CD4-positive, alpha-beta T cell treated with Interferon alpha-2 for 1 hour (primary cell): ENCODE measurements around the gene HOXC6.

ENCODE experiments used
- DNase-seq, 2 donors: peaks; one replicate each; pipeline ENCODE4 v3.0.0-alpha.2; 2020 to 2022

HOXC6 gene

DNA sequence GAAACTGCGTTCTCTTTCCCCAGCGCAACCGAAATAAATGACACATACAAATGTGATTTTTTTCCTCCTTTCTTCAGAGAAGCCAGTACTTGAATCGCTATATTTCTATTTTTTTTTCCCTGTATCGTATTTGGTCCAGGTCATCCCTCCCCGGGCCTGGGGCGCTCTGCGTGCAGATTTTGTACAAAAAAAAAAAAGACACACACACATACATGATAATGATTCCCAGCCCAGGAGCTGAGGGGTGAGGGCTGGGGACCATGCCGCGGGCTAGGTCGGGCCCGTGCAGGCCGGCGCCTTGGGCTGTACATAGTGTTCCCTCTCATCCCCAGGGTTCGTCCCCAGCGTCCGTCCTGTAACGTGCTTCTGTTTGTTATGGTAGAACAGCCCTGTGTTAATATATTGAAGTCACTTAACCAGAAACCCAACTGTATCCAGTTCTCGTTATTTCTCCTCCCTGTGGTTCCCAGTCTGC is 25.3 kb upstream of the HOXC6 start:
- no peak for DNase-seq

GRCh38 chr12:54003625-54004024 is 24.6 kb upstream of the HOXC6 start:
- DNase-seq = no peak

- no peak for DNase-seq
Measured at GRCh38 chr12:54004063-54004840, 24.0 kb upstream of the HOXC6 start.

DNA sequence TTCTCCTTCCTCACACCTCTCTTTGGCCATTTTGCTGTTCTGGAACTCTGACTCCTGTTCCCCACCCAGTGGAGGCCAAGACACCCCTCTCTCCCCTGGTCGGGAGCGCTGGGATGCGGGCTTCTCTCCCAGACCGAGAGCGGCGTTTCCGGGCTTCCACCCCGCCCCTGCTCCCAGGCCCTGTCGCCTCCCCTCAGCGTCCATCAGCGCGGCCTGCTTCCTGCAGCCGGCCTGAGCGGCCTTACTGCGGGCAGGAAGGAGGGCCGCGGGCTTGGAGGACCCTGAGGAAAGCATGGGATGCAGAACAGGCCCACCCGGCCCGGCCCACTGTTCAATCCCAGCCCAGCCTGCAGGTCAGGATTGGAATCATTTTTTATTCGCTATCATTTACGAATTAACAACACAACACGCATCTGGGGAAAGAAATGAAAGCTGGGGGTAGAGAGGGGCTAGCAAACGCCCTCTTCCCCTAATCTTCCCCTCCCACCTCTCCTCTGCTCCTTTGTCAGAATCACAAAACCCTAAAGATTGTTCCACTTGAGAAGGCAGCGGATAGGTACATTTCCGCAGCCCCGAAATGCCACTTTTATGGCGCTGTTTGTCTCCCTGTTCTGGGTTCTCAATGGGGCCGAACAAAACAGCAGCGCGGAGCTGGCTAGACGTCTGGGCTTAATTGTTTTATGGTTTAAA is 23.3 kb upstream of the HOXC6 start:
- no peak for DNase-seq

DNA sequence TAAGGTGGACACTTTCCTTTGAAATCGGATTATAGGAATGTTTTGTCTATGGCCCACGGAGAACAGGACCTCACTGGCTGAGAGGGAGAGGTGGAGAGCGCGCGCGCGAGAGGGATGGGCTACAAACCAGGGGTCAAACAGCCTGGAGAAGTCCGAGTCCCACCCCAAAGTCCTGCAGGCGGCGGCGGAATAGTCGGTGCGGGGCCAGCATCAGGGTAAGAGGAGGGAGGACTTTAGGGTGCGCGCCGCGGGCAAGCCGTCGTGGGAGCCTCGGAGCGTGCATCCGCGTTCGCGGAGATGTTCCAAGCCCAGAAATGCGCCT is 22.7 kb upstream of the HOXC6 start:
- no peak for DNase-seq

DNA sequence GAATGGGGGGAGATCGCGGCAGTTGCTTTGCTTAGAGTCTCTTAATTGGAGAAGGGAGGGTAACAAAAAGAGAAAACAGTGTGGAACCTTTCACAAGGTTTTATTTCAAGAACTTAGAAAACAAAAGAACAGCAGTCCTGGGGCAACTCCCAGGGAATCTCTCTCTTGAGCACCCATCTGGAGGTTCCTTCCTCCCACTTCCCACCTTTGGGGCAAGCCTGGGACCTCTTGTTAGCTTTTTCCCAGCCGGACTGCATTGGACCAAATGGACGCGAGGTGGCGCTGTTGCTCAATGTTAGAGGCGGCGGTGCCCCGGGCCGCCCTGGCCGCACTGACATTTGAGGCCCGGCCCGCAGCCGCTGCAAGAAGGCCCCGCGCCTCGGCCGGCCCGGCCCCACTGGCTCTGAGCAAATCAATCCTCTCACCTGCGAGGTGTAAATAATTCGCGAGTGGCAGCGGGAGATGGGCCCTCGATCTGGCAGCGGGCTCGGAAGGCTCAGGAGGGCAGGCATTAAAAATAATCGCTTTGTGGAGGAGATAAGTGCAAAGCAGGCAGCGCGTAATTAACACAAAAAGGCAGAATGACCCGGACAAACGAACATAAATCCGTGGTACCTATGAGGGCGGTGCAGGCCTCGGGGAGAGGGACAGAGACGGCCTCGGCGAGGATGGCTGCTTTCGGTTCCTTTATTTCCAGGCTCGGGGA is 22.2 kb upstream of the HOXC6 start:
- peak; percentile 77 to 86 for DNase-seq

GRCh38 chr12:54006559-54007220 is 21.6 kb upstream of the HOXC6 start:
- DNase-seq = no peak

DNA sequence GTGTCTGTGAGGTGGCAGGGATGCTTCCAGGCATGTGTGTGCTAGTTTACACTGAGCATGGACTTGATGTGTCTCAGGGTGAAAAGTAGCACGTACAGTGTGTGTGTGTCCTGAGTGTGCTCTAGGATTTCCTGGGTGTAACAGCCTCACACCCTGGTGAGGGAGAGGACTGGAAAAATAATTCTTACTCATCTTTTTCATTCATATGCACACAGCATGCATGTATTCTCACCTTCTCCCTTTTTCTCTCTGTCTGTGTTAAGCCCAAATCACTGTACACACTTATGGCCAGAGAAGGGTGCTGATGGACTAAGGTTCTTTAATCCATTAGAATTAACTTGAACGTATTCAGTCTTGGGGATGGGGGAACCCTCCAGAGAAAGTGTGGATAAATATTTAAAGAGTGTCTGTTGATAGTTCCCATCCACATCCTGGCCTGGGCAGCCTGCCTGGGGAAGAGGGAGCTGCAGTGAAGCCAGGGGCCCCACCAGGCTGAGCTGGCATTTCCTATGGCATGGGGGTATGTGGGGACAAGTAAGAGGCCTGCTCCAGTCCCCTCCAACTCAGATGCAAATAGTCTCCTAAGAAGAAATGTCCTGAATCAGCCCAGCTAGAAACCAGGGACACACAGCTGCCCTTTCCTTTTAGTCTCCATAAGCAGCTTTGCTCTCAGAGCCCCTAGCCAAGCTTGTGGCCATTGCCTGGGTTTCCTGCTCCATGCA is 20.5 kb upstream of the HOXC6 start:
- no peak for DNase-seq

GRCh38 chr12:54008260-54008552 is 20.0 kb upstream of the HOXC6 start:
- DNase-seq = no peak

- no peak for DNase-seq
Measured at GRCh38 chr12:54009171-54010052, 18.8 kb upstream of the HOXC6 start.

GRCh38 chr12:54010053-54010971 is 17.9 kb upstream of the HOXC6 start:
- DNase-seq = no peak

DNA sequence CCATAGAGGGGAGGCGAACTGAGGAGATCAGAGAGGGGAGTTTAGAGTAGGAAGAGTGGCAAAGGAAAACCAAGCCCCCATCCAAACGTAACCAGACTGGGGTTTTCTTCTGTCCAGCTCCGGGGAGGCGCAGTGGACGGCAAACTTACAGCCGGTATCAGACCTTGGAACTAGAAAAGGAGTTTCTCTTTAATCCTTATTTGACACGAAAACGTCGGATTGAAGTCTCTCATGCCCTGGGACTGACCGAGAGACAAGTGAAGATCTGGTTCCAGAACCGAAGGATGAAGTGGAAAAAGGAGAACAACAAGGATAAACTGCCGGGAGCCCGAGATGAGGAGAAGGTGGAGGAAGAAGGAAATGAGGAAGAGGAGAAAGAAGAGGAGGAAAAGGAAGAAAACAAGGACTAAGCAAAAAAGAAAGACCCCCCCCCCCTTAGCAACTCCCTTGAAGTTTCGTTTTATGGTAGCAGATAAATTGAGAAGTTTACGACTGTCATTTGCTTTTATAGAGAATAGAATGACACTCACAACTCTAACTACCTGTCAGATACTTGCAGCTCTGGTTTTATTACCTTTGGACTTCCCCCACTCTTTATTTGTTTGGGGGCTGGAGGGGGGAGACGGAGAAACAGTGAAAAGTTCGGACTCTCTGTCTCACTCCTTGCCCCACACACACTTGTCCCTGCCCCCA is 17.1 kb upstream of the HOXC6 start:
- DNase-seq = no peak

- DNase-seq = no peak
Measured at GRCh38 chr12:54011665-54012532, 16.3 kb upstream of the HOXC6 start.

DNA sequence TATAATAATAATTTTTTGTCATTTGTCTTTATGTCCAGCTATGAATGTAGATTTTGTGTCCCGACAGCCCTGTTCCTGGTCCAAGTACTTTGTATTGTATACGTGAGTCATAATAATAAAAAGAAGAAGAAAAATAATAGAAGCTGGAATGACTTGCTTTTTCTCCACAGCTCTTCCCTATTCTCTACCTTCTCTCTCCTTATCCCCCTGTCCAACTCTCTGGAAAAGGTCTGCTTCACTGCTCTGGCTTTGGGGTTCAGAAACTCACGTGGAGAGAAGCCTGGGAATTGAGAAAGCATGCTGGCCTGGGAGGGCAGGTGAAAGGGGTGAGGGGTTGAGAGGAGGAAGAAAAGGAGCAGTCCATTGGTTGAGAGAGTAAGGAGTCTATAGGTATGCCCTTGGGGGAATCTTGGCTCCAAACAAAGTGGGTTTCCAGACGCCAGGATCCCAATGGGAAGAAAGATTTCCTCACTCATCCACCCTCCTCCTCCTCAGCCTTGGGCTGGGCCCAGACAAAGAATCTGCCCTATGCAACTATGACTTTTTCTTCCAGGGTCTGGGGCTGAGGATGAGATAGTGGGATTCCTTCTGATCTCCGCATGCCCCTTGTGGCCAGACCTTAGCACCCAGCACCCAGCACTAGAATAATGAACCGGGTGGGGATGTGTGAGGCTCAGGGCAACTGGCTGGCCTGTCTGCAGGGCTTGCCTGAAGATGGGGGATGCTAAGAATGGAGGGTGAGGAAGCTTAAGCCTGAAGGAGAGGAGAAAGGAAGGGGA is 15.4 kb upstream of the HOXC6 start:
- DNase-seq = no peak

GRCh38 chr12:54014377-54015017 is 13.7 kb upstream of the HOXC6 start:
- DNase-seq = no peak

DNA sequence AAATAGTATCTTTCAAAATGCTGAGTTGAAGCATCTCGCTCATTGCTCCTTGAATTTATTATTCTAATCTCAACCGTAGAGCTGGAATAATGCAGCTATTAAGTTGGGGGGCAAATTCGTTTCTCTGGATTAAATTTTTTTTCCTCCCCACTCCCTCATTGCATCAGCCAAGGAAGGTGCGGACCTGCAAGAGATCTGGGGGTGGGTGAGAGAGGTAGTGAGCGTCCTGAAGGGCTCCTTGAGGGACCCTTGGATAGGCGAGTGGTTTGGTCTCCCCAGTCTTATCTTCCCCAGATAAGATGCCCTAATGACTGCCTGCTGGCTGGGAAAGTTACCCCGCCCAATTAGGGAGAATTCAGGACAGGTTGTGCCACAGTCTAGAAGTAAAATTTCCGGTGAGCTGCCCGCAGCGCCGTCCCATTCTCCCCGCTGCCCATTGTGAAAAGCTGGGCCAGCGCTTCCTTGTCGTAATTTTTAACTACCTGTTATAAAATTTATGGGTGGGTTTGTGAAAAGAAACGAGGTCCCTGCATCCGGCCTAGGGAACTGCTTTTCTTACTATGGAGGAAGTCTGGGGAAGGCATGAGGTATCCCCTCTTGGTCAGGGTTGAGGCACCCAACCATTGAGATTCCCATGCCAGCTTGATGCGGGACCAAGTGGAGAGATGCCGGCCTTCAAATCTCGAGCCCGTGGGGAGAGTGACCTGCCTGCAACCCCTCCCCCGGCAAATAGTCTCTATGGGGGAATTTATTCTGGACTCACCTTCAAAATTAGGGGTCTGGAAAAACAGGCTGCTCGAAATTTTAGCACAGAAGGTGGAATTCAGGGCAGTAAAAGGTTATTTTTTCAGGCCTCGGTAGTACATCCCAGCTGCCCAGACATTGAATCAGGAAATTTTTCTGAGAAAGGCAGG is 13.0 kb upstream of the HOXC6 start:
- DNase-seq = no peak

- DNase-seq = no peak
Measured at GRCh38 chr12:54016051-54016450, 12.2 kb upstream of the HOXC6 start.
